NCI-H524 (cell line): ENCODE results near the gene ENDOG.
"Not testable (repeated sequence)": the region's sequence is repeated elsewhere in the genome, so short reads cannot be mapped to it uniquely, and the experiment has no call there.

Experiments
- DNase-seq, 2 experiments: peaks; one replicate each; lab custom pipeline; 2025; lab: John Stamatoyannopoulos, UW

ENDOG gene

DNA sequence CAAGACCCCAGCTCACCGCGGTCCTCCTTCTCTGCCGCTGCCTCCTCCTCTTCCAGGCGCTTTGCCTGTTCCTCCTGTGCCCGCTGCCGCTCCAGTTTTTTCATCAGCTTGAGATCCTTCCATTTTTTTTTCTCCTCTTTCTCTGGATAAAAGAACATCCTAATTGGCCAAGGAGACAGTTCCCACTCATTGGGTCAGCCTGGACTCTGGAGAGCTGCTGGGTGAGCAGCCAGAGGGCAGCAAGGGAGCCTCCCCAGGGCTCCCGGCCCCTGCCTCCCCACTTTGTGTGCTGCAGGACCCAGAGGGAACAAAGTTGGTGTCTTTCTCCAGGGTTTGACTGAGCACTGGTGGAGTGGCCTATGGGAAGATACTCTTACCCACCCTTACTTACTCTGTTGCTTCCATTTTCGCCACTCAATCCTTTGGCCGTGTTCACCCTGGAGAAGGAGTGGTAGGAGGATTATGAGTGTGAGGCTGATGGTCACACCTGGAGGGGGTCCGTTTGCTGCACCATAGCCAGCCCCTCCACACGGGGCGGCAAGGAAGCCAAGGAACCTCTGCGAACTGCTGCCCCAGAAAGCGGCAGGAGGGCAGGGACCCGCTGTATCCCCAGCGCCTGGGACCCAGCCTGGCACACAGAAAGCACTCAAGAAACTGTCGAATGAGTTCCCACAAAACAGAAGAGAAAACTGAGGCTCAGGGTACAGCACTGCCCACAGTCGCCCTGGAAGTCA lies 10.6 kb downstream of the ENDOG start:
- DNase-seq = no peak

DNA sequence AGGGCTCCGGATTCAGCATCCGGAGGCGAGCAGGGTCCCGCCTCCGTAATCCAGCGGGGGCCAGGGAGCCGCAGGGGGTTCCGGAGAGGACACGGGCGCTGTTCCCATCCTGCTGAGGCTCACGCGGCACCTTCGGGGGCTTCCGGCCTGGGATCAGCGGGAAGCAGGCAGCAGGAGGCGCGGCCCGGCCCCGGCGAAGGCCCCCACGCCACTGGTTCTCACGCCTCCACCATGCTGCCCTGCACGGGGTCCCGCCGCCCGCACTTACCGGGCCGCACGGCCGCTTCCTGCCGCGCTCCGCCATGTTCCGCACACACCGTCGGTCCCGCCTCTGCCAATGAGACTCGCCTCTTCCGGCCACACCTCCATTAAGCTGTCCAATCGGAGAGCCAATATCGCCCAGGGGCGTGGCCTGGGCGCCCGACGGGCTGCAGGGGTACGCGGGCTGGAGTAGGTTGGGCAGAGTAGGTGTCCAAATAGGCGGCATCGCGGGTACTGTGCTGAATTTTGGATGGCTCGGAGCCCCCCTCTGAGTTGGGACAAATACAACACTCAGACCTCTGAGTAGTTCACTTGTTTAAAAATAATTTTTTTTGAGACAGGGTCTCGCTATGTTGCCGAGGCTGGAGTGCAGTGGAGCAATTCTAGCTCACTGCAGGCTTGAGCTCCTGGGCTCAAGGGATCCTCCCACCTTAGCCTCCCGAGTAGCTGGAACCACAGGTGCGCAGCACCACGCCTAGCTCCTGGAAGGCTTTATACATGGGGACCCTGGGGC lies 11.4 kb downstream of the ENDOG start, which contains the start of gene SPOUT1:
Gene SPOUT1 (minus strand): TSS at position 318 of the 775 bp plus-strand sequence. CDS start 14 bp downstream, at position 304.
- DNase-seq = peak; percentile 82 to 95

DNA sequence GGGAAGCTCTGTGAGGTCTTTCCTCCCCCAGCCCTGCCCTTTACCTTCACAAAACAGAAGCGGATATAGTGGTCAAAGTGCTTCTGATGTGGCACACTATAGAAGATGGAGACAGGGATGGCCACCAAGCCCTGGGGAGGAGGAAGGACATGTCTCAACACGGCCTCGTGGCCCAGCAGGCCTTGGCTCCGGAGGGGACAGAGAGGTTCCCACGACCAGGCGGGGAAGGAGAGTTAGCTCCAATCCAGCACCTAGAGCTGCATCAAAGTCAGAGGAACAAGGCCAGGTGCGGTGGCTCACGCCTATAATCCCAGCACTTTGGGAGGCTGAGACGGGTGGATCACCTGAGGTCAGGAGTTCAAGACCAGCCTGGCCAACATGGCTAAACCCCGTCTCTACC lies 15.4 kb downstream of the ENDOG start:
- no peak for DNase-seq

DNA sequence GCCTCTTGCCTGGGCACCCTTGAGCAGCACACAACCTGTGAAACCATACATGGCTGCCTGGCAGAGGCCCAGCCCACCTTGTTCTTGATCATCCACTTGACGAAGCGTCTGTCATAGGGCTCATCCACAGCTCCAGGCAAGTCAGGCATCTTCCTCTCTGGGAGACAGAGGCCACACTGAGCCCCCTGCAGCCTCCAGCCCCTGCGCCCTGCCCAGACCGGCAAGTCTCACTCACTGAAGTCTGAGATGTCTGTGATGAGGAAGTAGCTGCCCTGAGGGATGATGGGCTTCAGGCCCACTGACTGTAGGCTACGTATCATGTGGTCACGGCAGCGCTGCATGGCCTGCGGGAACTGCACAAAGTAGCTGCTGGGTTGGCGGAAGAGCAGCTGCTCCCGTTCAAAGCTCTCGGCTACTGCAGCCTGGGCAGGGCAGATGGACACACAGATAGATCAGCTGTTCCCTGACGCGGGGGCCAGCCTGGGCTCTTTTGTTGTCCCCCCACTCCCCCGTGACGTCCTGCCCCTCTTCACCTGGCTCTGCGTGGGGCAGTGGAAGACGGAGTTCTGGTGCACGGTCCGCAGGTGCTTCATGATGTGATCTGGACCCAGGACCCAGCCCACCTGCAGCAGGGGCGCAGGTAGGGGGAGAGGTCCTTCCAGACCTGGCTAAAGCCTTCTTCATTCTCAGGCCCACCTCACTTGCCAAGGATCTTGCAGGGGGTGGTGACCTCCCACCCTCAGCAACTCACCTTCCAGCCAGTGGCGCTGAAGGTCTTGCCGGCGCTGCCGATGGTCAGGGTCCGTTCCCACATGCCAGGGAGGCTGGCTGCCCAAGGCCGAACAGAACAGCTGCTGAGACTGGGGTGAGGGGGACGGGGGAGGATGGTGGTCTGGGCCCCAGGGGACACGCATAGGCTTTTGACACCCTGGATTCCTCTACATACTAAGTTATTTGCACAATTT lies 17.2 kb downstream of the ENDOG start:
- DNase-seq = no peak

DNA sequence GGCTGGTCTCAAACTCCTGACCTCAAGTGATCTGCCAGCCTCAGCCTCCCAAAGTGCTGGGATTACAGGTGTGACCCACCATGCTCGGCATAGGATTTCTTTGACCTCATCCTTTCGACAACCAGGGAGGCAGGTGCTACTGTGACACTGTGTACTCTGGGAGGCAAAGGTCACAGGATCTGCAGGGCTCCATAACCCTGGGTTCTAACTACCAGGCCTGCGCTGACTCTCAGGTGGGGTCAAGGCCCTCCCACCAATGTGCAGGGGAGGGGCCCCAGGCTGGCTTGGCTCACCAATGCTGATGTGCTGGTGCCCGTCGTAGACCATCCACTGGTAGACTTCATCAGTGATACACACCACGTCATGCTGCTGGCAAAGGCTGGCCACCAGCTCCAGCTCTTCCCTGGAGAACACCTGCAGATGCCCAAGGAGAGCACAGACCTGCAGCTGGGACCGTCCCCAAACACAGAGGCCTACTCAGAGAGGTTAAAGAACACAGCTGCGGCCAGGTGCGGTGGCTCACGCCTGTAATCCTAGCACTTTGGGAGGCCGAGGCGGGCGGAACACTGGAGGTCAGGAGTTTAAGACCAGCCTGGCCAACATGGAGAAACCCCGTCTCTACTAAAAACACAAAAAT lies 18.3 kb downstream of the ENDOG start:
- no peak for DNase-seq

DNA sequence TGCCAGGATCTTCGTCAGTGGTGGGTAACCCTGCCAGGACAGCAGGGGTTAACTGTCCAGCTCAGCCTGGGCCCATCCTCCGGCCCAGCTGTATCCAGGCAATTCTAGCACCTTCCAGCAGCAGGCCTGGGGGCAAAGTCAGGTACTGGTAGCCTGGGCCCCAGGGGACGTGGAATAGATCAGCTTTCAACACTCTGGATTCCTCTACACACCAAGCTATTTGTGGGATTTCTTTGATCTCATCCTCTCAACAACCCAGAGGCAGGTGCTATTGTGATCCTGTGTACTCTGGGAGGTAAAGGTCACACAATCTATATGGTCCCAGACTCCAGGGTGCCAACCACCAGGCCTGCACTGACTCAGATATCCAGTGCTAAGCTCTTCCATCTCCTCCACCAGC lies 20.0 kb downstream of the ENDOG start:
- DNase-seq = no peak

DNA sequence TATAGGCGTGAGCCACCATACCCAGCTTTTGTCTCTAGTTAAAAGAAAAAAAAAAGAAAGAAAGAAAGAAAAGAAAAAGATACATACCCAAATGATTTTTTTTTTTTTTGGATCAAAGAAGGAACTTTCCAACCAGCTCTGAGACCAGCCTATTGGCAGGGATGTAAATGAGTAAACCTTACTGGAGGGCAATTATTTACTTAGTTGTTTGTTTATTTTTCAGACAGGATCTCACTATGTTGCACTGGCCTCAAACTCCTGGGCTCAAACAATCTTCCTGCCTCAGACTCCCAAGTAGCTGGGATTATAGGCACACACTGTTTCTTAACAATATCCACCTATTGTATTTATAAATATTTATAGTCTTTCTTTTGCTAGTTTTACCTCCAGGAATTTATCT lies 22.2 kb downstream of the ENDOG start:
- no peak for DNase-seq

DNA sequence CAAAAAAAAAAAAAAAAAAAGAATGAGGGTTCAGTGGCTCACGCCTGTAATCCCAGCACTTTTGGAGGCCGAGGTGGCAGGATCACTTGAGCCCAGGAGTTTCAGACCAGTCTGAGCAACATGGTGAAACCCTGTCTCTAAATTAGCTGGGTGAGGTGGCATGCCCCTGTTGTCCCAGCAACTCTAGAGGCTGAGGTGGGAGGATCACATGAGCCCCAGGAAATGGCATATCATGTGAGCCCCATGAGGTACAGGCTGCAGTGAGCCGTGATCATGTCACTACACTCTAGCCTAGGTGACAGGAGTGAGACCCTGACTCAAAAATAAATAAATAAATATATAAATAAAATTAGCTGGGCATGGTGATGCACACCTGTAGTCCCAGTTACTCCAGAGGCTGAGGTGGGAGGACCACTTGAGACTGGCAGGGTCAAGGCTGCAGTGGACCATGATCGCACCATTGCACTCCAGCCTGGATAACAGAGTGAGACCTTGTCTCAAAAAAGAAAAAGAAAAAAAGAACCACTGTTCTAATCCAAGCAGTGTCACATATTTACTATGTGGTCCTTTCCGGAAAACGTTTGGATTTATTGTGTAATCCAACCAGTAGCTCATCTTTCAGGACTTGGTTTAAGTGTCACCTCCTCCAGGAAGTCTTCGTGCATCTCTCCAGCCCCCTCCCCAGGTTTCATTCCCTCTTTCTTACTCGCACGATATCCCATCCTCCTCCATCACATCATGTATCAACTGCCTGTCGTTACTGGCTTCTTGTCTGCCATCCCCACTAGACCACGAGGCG lies 23.6 kb downstream of the ENDOG start:
- no peak for DNase-seq

DNA sequence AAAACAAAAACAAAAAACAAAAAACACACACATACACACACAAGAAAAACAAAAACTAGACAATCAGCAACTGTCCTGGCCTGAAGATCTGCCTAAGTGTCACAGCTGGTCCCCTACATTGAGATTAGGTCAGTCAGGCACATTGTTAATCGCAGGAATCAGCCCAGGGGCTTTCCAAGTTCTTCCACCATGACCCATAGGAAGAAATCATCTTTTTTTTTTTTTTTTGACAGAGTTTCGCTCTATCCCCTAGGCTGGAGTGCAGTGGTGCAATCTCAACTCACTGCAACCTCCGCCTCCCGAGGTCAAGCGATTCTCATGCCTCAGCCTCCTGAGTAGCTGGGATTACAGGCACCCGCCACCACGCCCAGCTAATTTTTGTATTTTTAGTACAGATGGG lies 24.9 kb downstream of the ENDOG start:
- DNase-seq = not testable (repeated sequence)

DNA sequence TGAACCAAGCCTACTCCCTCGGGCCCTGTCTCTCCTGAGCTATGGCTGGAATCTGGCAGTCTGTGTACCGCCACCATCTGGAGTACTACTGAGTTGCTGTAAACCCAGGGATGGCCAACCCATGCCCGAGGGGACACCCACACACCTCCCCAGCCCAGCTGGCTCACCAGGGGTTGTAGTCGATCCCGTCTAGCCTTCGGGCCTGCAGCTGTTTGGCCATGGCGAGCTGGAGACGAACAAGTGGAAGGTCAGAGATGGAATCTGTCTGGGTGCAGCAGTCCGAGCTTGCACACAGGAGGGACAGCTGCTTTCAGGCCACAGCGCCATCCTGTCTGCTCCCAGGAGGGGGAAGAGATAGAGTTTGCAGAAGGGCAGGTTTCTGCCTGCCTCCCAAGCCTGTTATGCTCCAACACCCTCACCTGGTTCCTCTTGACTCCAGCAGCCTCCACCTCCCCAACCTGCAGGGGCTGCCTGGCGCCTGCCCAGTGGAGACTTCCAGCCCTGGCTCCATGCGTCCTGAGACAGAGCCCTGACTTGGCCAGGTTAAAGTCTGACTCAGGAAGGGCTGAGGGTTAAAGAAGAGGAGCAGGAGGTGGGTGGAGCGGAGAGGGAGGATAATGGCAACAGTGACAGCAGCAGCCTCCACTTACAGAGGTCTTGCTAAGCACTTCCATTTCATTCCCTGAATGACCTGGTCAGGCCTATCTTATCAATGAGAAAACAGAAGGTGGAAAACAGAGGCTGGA lies 27.1 kb downstream of the ENDOG start:
- DNase-seq = peak in 1 of 2 experiments; percentile 46

DNA sequence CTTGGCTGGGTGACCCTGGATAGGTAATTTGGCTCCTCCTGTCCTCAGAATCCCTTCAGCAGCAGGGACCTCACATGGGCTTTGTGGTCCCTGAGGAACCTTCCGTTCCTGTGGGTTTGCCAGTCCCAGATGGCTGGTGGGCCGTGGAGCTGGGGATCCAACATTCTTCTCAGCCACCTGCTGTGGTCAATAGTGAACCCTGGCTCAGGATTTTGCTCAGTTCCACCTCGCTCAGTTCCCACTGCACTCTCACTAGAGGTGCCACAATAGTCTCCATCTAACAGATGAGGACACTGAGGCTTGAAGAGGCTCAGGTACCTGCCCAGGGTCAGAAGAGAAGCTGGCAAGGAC lies 28.4 kb downstream of the ENDOG start:
- no peak for DNase-seq

DNA sequence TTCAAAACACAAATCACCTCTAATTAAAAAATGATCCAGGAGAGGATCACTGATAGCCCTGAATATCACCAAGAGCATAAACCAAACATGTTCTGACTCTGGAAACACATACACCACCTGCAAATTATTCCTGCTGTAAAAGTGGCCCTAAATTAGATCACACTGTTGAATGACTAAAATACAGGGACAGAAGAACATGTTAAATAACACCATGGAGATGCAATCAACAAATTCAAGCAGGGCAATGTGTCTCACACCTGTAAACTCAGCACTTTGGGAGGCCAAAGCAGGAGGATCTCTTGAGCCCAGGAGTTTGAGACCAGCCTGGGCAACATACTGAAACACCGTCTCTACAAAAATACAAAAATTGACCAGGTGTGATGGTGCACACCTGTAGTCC lies 29.5 kb downstream of the ENDOG start:
- DNase-seq = no peak

DNA sequence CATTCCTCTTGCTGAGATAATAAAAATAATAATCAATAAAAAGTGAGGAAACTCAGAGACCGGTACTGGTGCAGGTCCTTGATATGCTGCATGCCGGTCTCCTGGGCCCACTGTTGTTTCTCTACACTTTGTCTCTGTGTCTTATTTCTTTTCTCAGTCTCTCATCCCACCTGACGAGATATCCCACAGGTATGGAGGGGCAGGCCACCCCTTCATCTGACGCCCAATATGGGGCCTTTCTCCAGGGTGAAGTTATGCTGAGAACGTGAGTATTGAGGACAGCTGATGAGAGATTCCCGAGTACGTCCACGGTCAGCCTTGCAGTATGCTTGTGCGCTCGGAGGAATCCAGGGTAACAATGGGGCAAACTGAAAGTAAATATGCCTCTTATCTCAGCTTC lies 32.7 kb downstream of the ENDOG start:
- DNase-seq = not testable (repeated sequence)

DNA sequence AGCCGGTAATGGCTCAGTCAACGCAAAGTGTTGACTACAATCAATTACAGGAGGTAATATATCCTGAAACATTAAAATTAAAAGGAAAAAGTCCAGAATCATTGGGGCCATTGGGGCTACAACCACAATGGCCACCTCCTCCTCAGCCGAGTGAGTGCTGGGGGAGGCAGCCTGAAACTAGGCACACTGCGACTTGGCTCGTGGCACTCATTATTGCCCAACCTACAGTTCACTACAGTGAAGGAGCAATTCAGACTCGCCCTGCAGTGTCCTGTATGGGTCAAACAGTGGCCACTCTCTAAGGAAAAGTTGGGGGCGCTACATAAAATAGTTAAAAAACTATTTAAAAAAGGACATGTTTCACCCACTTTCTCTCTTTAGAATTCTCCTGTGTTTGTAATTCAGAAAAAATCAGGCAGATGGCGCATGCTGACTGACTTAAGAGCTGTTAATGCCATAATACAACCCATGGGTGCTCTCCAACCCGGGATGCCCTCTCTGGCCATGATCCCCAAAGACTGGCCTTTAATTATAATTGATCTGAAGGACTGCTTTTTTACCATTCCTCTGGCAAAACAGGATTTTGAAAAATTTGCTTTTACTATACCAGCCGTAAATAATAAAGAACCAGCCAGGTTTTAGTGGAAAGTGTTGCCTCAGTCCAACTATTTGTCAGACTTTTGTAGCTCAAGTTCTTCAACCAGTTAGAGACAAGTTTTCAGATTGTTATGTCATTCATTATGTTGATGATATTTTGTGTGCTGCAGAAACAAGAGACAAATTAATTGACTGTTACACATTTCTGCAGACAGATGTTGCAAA lies 33.7 kb downstream of the ENDOG start:
- DNase-seq = peak; percentile 11 to 66

DNA sequence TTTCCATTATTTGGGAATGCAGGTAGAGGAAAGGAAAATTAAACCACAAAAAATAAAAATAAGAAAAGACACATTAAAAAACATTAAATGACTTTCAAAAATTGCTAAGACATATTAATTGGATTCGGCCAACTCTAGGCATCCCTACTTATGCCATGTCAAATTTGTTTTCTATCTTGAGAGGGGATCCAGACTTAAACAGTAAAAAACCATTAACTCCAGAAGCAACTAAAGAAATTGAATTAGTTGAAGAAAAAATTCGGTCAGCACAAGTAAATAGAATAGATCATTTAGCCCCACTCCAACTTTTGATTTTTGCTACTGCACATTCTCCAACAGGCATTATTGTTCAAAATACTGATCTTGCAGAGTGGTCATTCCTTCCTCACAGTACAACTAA lies 34.3 kb downstream of the ENDOG start:
- DNase-seq = not testable (repeated sequence)

DNA sequence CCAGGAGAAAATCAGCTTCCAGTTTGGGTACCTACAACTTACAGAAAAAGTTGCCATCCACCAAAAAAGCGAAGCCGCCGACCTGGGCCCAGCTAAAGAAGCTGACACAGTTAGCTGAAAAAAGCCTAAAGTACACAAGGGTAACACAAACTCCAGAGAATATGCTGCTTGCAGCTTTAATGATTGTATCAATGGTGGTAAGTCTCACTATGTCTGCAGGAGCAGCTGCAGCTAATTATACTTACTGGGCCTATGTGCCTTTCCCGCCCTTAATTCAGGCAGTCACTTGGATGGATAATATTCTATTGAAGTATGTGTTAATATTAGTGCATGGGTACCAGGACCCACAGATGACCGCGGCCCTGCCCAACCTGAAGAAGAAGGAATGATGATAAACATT lies 36.2 kb downstream of the ENDOG start:
- not testable (repeated sequence) for DNase-seq

DNA sequence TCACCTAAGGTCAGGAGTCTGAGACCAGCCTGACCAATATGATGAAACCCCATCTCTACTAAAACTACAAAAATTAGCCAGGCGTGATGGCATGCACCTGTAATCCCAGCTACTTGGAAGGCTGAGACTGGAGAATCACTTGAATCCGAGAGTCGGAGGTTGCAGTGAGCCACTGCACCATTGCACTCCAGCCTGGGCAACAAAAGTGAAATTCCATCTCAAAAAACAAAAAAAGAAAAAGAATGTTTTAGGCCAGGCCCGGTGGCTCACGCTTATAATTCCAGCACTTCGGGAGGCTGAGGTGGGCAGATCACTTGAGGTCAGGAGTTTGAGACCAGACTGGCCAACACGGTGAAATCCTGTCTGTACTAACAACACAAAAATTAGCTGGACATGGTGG lies 40.2 kb downstream of the ENDOG start:
- not testable (repeated sequence) for DNase-seq

DNA sequence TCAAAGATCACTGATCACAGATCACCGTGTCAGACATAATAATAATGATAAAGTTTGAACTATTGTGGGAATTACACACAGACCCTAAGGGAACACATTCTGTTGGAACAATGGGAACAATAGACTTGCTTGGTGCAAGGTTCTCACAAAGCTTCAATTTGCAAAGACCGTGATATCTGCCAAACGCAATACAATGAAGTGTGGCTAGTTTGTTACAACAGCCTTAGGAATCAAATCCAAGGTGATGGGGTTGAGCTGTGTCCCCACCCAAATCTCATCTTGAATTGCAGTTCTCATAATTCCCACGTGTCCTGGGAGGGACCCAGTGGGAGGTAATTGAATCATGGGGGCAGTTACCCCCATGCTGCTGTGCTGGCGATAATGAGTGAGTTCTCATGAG lies 42.6 kb downstream of the ENDOG start:
- no peak for DNase-seq

DNA sequence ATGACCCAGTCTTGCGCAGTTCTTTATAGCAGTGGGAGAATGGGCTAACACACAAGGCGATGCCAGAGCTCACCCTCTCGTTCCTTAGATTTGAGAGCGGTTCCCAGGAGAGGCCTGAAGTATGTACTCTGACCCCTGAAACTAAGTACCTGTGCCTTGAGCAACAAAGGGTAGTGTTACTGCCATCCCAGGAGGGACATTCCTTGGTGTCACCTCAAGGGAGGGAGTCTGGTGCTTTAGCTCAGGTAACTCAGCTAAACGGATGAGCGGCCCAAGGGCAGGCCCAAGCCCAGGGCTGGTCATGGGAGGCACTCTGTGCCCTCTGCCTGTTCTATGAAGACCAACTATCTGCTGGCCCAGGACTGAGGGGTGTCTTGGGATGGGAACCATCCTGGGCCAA lies 43.2 kb downstream of the ENDOG start:
- no peak for DNase-seq
